K562 (cell line): Measurements from ENCODE around the gene ABHD17C. TPM values are rescaled to one million over a fixed set of nuclear protein-coding genes. Genes with fewer than 3 reads are reported as not detected.

Experiments used
- ATAC-seq: fragments of 200-7000 bp; cut with Tn5 transposase; 3 replicates; pipeline ENCODE4 v1.9.1; 2020; ENCODE audit warnings: moderate library complexity
- BruUV-seq: library from RNA; stranded (reverse); fragments of 400-500 nt; replicated peaks from 2 replicates; lab custom pipeline; 2021; lab: Mats Ljungman, UMichigan
- CTCF ChIA-PET: fragments of 300-600 bp; formaldehyde crosslinking; extraction: SDS; loops from one replicate; lab custom pipeline; 2021; ENCODE audit warnings: low intra/inter-chr PET ratio; lab: Yijun Ruan, JAX
- POLR2A ChIA-PET: fragments of 300-600, 350-650 bp; sonication (Branson Sonifier 250); formaldehyde crosslinking; extraction: SDS; loops from one replicate; lab custom pipeline; 2021; ENCODE audit warnings: antibody characterized with exemption, inconsistent platforms; lab: Yijun Ruan, JAX
- DNase-seq, 4 experiments: peaks; one replicate each; pipeline versions ENCODE4 v3.0.0 to v3.0.0-alpha.2; 2011 to 2018; ENCODE audit warnings: low spot score in 3 of 4, mixed read lengths in 3 of 4; ENCODE audit errors: extremely low read depth in 1 of 4
- FAIRE-seq: peaks from 2 replicates; lab custom pipeline; 2011; peaks lifted over from hg19 to GRCh38; lab: Jason Lieb, UNC
- H2AFZ ChIP-seq: 2 replicates; pipeline ENCODE4 v1.6.0; 2011; ENCODE audit warnings: low read depth, low read length, control low read depth, inconsistent platforms
- H3K27ac ChIP-seq: fragments of 200-600 bp; 3 replicates; pipeline ENCODE4 v1.8.0; 2011; ENCODE audit warnings: low read depth, mild to moderate bottlenecking, control low read depth, inconsistent platforms, low read length, moderate library complexity, mixed read lengths; ENCODE audit errors: extremely low read depth
- H3K27me3 ChIP-seq, 2 experiments: fragments of 300-600 bp in 1 of 2; 2 replicates in 1 of 2; 3 replicates in 1 of 2; pipeline versions ENCODE4 v1.6.0 to v1.8.0; 2011; ENCODE audit warnings: inconsistent platforms in 2 of 2, low read length in 2 of 2, mild to moderate bottlenecking in 1 of 2, mixed read lengths in 1 of 2, moderate library complexity in 1 of 2; ENCODE audit not compliant: control insufficient read depth in 2 of 2, insufficient read depth in 2 of 2
- H3K36me3 ChIP-seq: fragments of 300-600 bp; 3 replicates; pipeline ENCODE4 v1.8.0; 2011; ENCODE audit warnings: mild to moderate bottlenecking, low read length, inconsistent platforms; ENCODE audit not compliant: control insufficient read depth, insufficient read depth
- H3K4me1 ChIP-seq, 2 experiments: fragments of 200-600 bp in 1 of 2; replicated peaks in 1 of 2; 2 replicates in 1 of 2; 3 replicates in 1 of 2; pipeline versions ENCODE4 v1.5.1 to v1.8.0; 2011; ENCODE audit warnings: inconsistent platforms in 2 of 2, low read length in 2 of 2, mild to moderate bottlenecking in 1 of 2, mixed read lengths in 1 of 2, moderate library complexity in 1 of 2; ENCODE audit not compliant: control insufficient read depth in 2 of 2, insufficient read depth in 2 of 2
- H3K4me2 ChIP-seq: 2 replicates; pipeline ENCODE4 v1.6.1; 2011; ENCODE audit warnings: low read length, control low read depth, inconsistent platforms, mixed read lengths; ENCODE audit not compliant: insufficient read depth
- H3K4me3 ChIP-seq: fragments of 200-600 bp; sonication (generic), shearing (Covaris generic); 2 replicates; pipeline ENCODE4 v1.5.1; 2016; ENCODE audit warnings: control low read depth, inconsistent platforms
- H3K79me2 ChIP-seq: fragments of 200-600 bp; 3 replicates; pipeline ENCODE4 v1.8.0; 2011; ENCODE audit warnings: low read length, inconsistent platforms; ENCODE audit not compliant: control insufficient read depth, insufficient read depth
- H3K9ac ChIP-seq, 2 experiments: 2 replicates each; pipeline versions ENCODE4 v1.6.0 to v1.6.1; 2011; ENCODE audit warnings: low read depth in 2 of 2, low read length in 2 of 2, control low read depth in 1 of 2, inconsistent platforms in 1 of 2, mild to moderate bottlenecking in 1 of 2, mixed read lengths in 1 of 2; ENCODE audit not compliant: insufficient read depth in 1 of 2
- H3K9me1 ChIP-seq: one replicate; pipeline ENCODE4 v1.6.0; 2011; ENCODE audit warnings: inconsistent platforms, mild to moderate bottlenecking, low read length, moderate library complexity; ENCODE audit not compliant: control insufficient read depth, insufficient read depth
- H3K9me3 ChIP-seq: replicated peaks from 2 replicates; pipeline ENCODE4 v1.5.1; 2011; ENCODE audit warnings: low read depth, low read length, inconsistent platforms; ENCODE audit not compliant: control insufficient read depth, insufficient read depth
- H4K20me1 ChIP-seq: replicated peaks from 2 replicates; pipeline ENCODE4 v1.6.1; 2011; ENCODE audit warnings: low read length, inconsistent platforms, mixed read lengths; ENCODE audit not compliant: control insufficient read depth, insufficient read depth
- E2F4 ChIP-seq: sonication (generic); formaldehyde crosslinking; IDR thresholded peaks from 2 replicates; pipeline ENCODE4 v1.8.0; 2022; ENCODE audit warnings: mild to moderate bottlenecking, low read depth, missing genetic modification reagents
- MCM7 ChIP-seq, 2 experiments: fragments of 450-650 bp; IDR thresholded peaks; 2 replicates each; pipeline ENCODE4 v1.6.1; 2016 to 2018
- MYC ChIP-seq, 2 experiments: fragments of 250-450 bp in 1 of 2; sonication (Bioruptor Pico) in 1 of 2; IDR thresholded peaks; 2 replicates each; pipeline versions ENCODE4 v1.5.1 to v1.6.1; 2012 to 2021; ENCODE audit warnings: low read depth in 2 of 2, borderline replicate concordance in 1 of 2, improper control_type of control experiment in 1 of 2, low read length in 1 of 2, mild to moderate bottlenecking in 1 of 2, moderate library complexity in 1 of 2
- NRF1 ChIP-seq, 2 experiments: fragments of 450-650 bp; IDR thresholded peaks in 1 of 2; conservative IDR thresholded peaks in 1 of 2; 2 replicates each; pipeline ENCODE4 v1.6.1; 2014; ENCODE audit warnings: mild to moderate bottlenecking in 2 of 2
- PRDM10 ChIP-seq: fragments of 450-650 bp; IDR thresholded peaks from 2 replicates; pipeline ENCODE4 v1.6.1; 2018; ENCODE audit not compliant: partially characterized antibody
- RBBP5 ChIP-seq: fragments of 200-600 bp; sonication (generic); IDR thresholded peaks from 2 replicates; pipeline ENCODE4 v1.6.1; 2012; ENCODE audit warnings: borderline replicate concordance, mild to moderate bottlenecking, low read length, control low read depth, inconsistent platforms; ENCODE audit not compliant: insufficient read depth, poor library complexity, severe bottlenecking
- SRF ChIP-seq, 2 experiments: fragments of 250-450, 450-650 bp in 1 of 2; sonication (Bioruptor Pico) in 1 of 2; sonication (generic) in 1 of 2; formaldehyde crosslinking; IDR thresholded peaks; 2 replicates each; pipeline versions ENCODE4 v1.5.0 to v1.5.1; 2020 to 2022; ENCODE audit warnings: mild to moderate bottlenecking in 1 of 2, missing genetic modification reagents in 1 of 2
- TEAD4 ChIP-seq, 2 experiments: sonication (generic) in 1 of 2; formaldehyde crosslinking in 1 of 2; IDR thresholded peaks; 2 replicates each; pipeline versions ENCODE4 v1.6.1 to v1.8.0; 2012 to 2022; ENCODE audit warnings: borderline replicate concordance in 1 of 2, inconsistent platforms in 1 of 2, low read length in 1 of 2, mild to moderate bottlenecking in 1 of 2, missing genetic modification reagents in 1 of 2
- ZKSCAN1 ChIP-seq: fragments of 150-350 bp; IDR thresholded peaks from 2 replicates; pipeline ENCODE4 v1.6.1; 2016; ENCODE audit warnings: low read depth, low read length
- ZNF766 ChIP-seq: fragments of 200-800 bp; sonication (Bioruptor generic); conservative IDR thresholded peaks from 2 replicates; pipeline ENCODE4 v1.6.1; 2016; ENCODE audit warnings: missing genetic modification characterization, missing compliant biosample characterization
- WGBS: fragments of 100-300 bp; shearing (Covaris generic); methylation state at CpG from one replicate; pipeline ENCODE4 v1.1.6; 2016; ENCODE audit warnings: low coverage, mixed read lengths; ENCODE audit not compliant: insufficient coverage; ENCODE audit errors: missing lambda C conversion rate; 5-methylcytosine and 5-hydroxymethylcytosine counted together
- in situ Hi-C: fragments of 300-500 bp; cut with MboI; formaldehyde crosslinking; loops from 4 replicates; pipeline ENCODE4 v1.15.0; 2018; ENCODE audit warnings: inconsistent platforms, mixed read lengths
- intact Hi-C: fragments of 100-400 bp; cut with micrococcal nuclease; formaldehyde crosslinking; loops from 2 replicates; pipeline ENCODE4 v1.14.2; 2022
- polyA plus RNA-seq, 8 experiments: library from polyadenylated mRNA; depleted of rRNA in 4 of 8; stranded (reverse) in 5 of 8; unstranded in 3 of 8; fragments of >200 nt; fragmentation: Nextera tagmentation in 2 of 8; fragmentation: Illumina TruSeq in 1 of 8; extraction: Ambion mirVana in 2 of 8; extraction: Trizol in 1 of 8; gene quantifications; 2 replicates each; pipeline versions ENCODE4 v1.2.1 to v1.2.3, GENCODE V29; 2011 to 2014; ENCODE audit warnings: inconsistent platforms in 1 of 8, missing spikeins in 1 of 8
- total RNA-seq, 7 experiments: library from RNA; depleted of rRNA in 6 of 7; stranded (reverse); fragments of >200 nt in 6 of 7; fragmentation: Illumina TruSeq in 2 of 7; extraction: Trizol in 2 of 7; gene quantifications; 2 replicates each; pipeline versions ENCODE4 v1.2.1 to v1.2.3, GENCODE V29; 2011 to 2021; ENCODE audit warnings: low replicate concordance in 1 of 7
- TF ChIP-seq, protein P1 (sequence below): fragments of 450-650 bp; IDR thresholded peaks from 2 replicates; pipeline ENCODE4 v1.6.1; 2016
- TF ChIP-seq, protein P2 (sequence below): fragments of 450-650 bp; IDR thresholded peaks from 2 replicates; pipeline ENCODE4 v1.6.1; 2016; ENCODE audit warnings: low read depth, mild to moderate bottlenecking, moderate library complexity
- TF ChIP-seq, protein P3 (sequence below): sonication (generic); formaldehyde crosslinking; IDR thresholded peaks from 2 replicates; pipeline ENCODE4 v1.8.0; 2022; ENCODE audit warnings: mild to moderate bottlenecking, missing genetic modification reagents

Gene ABHD17C
- total and polyA plus RNA-seq, 9 of the 15 experiments (the other 6 are each of a cell fraction or from before 2014, with no cell fraction given), result 0.04 to 0.42 (median 0.19) TPM; not detected in 1

GRCh38 chr15:80673561-80674244 lies 21.4 kb upstream of the ABHD17C start:
- ATAC-seq (no peak), DNase-seq (no peak), FAIRE-seq (no peak)
- Histone ChIP-seq H3K27ac (no peak overlapping the region), H3K4me3 (no peak overlapping the region), H3K9me3 (no peaks in the 10 kb centered on the region), H3K27me3 (peaks cover 0 to 4% of the 10 kb centered on the region in 2 experiments; a peak in 1 of 5 replicates), H3K79me2 (no peaks in the 10 kb centered on the region), H3K4me1 (no peaks in the 10 kb centered on the region), H3K36me3 (no peaks in the 10 kb centered on the region), H3K9me1 (no peaks in the 10 kb centered on the region), H3K4me2 (no peak overlapping the region), H3K9ac (no peak overlapping the region), H2AFZ (no peak overlapping the region), H4K20me1 (no peaks in the 10 kb centered on the region)
- no TSS peak for BruUV-seq
- POLR2A ChIA-PET, result interaction anchor here (1.0 to 1.1 kb wide), 2 partner anchors 8 to 18 kb away, joined by 3 to 4 read pairs; no protein-coding TSS in a partner anchor
- under 1% methylated on average over 6 of the region's 6 CpGs for WGBS
- intact Hi-C loops, result no loop called here
- CTCF ChIA-PET, result no interaction called here
- in situ Hi-C loops, result no loop called here
- TF ChIP-seq SRF (CRISPR knock-in tag; IDR thresholded peaks at IDR 0.05) (no peak), E2F4 (CRISPR knock-in tag) (no peak), PRDM10 (no peak), MYC (IDR thresholded peaks at IDR 0.05; ENCODE audit: low read depth, low read length) (no peak), MYC (CRISPR knock-in tag; IDR thresholded peaks at IDR 0.05; ENCODE audit: borderline replicate concordance, low read depth) (no peak), TEAD4 (IDR thresholded peaks at IDR 0.05; ENCODE audit: low read length) (no peak), TEAD4 (CRISPR knock-in tag; IDR thresholded peaks at IDR 0.05; ENCODE audit: borderline replicate concordance) (no peak), MCM7 (IDR thresholded peaks at IDR 0.05) (no peak), RBBP5 (no peak), ZKSCAN1 (no peak), ZNF766 (CRISPR knock-in tag) (no peak), NRF1 (conservative IDR thresholded peaks at IDR 0.05 in 1 of 2, IDR thresholded peaks at IDR 0.05 in 1 of 2) (no peak)
- TF ChIP-seq, protein P1, sequence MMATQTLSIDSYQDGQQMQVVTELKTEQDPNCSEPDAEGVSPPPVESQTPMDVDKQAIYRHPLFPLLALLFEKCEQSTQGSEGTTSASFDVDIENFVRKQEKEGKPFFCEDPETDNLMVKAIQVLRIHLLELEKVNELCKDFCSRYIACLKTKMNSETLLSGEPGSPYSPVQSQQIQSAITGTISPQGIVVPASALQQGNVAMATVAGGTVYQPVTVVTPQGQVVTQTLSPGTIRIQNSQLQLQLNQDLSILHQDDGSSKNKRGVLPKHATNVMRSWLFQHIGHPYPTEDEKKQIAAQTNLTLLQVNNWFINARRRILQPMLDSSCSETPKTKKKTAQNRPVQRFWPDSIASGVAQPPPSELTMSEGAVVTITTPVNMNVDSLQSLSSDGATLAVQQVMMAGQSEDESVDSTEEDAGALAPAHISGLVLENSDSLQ, result no peak
- TF ChIP-seq, protein P2, sequence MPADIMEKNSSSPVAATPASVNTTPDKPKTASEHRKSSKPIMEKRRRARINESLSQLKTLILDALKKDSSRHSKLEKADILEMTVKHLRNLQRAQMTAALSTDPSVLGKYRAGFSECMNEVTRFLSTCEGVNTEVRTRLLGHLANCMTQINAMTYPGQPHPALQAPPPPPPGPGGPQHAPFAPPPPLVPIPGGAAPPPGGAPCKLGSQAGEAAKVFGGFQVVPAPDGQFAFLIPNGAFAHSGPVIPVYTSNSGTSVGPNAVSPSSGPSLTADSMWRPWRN, result no peak
- TF ChIP-seq, protein P3, sequence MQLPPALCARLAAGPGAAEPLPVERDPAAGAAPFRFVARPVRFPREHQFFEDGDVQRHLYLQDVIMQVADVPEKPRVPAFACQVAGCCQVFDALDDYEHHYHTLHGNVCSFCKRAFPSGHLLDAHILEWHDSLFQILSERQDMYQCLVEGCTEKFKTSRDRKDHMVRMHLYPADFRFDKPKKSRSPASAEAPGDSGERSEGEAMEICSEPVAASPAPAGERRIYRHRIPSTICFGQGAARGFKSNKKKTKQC (CRISPR knock-in tag), result no peak
